Mesendoderm (in vitro differentiated cells): ENCODE data around the gene NEDD4L.

Experiments used
- DNase-seq: peaks from one replicate; pipeline ENCODE4 v3.0.0; 2013
- H2AK5ac ChIP-seq: 2 replicates; pipeline ENCODE4 v1.6.1; 2013; ENCODE audit warnings: low read length, inconsistent platforms
- H2BK120ac ChIP-seq: 2 replicates; pipeline ENCODE4 v1.6.1; 2013; ENCODE audit warnings: low read depth, mild to moderate bottlenecking, low read length, moderate library complexity, mixed read lengths
- H2BK15ac ChIP-seq: replicated peaks from 2 replicates; pipeline ENCODE4 v1.6.1; 2013; ENCODE audit warnings: low read depth, mild to moderate bottlenecking, moderate library complexity
- H2BK5ac ChIP-seq: 2 replicates; pipeline ENCODE4 v1.6.1; 2013; ENCODE audit warnings: low read length, inconsistent platforms
- H3K18ac ChIP-seq: 2 replicates; pipeline ENCODE4 v1.6.1; 2013; ENCODE audit warnings: mild to moderate bottlenecking, low read length, mixed read lengths
- H3K23ac ChIP-seq: one replicate; pipeline ENCODE4 v1.6.1; 2013; ENCODE audit warnings: low read length
- H3K27ac ChIP-seq: 2 replicates; pipeline ENCODE4 v1.5.1; 2013; ENCODE audit warnings: low read depth, mild to moderate bottlenecking, inconsistent platforms, low read length, moderate library complexity
- H3K27me3 ChIP-seq: 2 replicates; pipeline ENCODE4 v1.6.1; 2013; ENCODE audit warnings: low read length, control low read depth, mild to moderate bottlenecking, inconsistent platforms; ENCODE audit not compliant: insufficient read depth, poor library complexity
- H3K36me3 ChIP-seq: 2 replicates; pipeline ENCODE4 v1.6.1; 2013; ENCODE audit warnings: low read length, inconsistent platforms; ENCODE audit not compliant: control insufficient read depth, insufficient read depth
- H3K4ac ChIP-seq: one replicate; pipeline ENCODE4 v1.6.1; 2013; ENCODE audit warnings: low read depth, mild to moderate bottlenecking, low read length, moderate library complexity
- H3K4me1 ChIP-seq: 2 replicates; pipeline ENCODE4 v1.6.1; 2013; ENCODE audit warnings: low read depth, low read length, inconsistent platforms; ENCODE audit not compliant: control insufficient read depth
- H3K4me2 ChIP-seq: 2 replicates; pipeline ENCODE4 v1.6.1; 2013; ENCODE audit warnings: low read length
- H3K4me3 ChIP-seq: 2 replicates; pipeline ENCODE4 v1.5.1; 2013; ENCODE audit warnings: mild to moderate bottlenecking, low read length
- H3K56ac ChIP-seq: one replicate; pipeline ENCODE4 v1.6.1; 2013; ENCODE audit warnings: low read length
- H3K79me1 ChIP-seq: 2 replicates; pipeline ENCODE4 v1.6.1; 2013; ENCODE audit warnings: low read length, inconsistent platforms
- H3K79me2 ChIP-seq: 2 replicates; pipeline ENCODE4 v1.6.1; 2013; ENCODE audit warnings: mild to moderate bottlenecking, low read length; ENCODE audit not compliant: control insufficient read depth, insufficient read depth
- H3K9ac ChIP-seq: 2 replicates; pipeline ENCODE4 v1.6.1; 2013; ENCODE audit warnings: low read length, inconsistent platforms
- H4K5ac ChIP-seq: one replicate; pipeline ENCODE4 v1.6.1; 2013; ENCODE audit warnings: low read length
- H4K8ac ChIP-seq: one replicate; pipeline ENCODE4 v1.6.1; 2013; ENCODE audit warnings: low read depth, mild to moderate bottlenecking, control low read depth, low read length, moderate library complexity
- whole genome bisulfite sequencing: extraction: QIAGEN DNeasy Blood & Tissue Kit; methylation state at CpG from one replicate; pipeline ENCODE4 v1.1.7; 2013; ENCODE audit warnings: low lambda C conversion rate, missing lambda C conversion rate; ENCODE audit not compliant: insufficient coverage; ENCODE audit errors: extremely low coverage; 5-methylcytosine and 5-hydroxymethylcytosine counted together

NEDD4L gene

DNA sequence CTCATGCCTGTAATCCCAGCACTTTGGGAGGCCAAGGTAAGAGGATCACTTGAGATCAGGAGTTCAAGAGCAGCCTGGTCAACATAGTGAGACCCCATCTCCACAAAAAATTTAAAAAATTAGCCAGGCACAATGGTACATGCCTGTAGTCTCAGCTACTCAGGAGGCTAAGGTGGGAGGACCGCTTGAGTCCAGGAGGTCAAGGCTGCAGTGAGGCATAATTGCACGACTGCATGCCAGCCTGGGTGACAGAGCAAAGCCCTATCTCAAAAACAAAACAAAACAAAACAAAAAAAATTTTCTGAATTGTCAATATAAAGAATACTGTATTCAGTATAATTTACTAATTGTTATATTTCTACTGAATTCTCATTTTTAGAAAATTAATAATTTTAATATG lies 20.9 kb upstream of the NEDD4L start:
- Histone ChIP-seq H4K8ac (no peak overlapping the region), H3K4me2 (no peak overlapping the region), H3K27me3 (no peaks in the 10 kb centered on the region), H2BK5ac (no peak overlapping the region), H3K4me3 (no peak overlapping the region), H3K9ac (no peak overlapping the region), H3K4ac (no peak overlapping the region), H3K79me1 (no peaks in the 10 kb centered on the region), H4K5ac (no peak overlapping the region), H3K56ac (no peak overlapping the region), H3K23ac (no peak overlapping the region), H2BK15ac (no peak overlapping the region), H2BK120ac (no peak overlapping the region), H3K4me1 (no peaks in the 10 kb centered on the region), H3K18ac (no peak overlapping the region), H3K79me2 (no peaks in the 10 kb centered on the region), H3K36me3 (no peaks in the 10 kb centered on the region), H3K27ac (no peak overlapping the region), H2AK5ac (no peak overlapping the region)
- WGBS, result no CpG with 5 or more reads among the region's 2 CpGs
- no peak for DNase-seq

DNA sequence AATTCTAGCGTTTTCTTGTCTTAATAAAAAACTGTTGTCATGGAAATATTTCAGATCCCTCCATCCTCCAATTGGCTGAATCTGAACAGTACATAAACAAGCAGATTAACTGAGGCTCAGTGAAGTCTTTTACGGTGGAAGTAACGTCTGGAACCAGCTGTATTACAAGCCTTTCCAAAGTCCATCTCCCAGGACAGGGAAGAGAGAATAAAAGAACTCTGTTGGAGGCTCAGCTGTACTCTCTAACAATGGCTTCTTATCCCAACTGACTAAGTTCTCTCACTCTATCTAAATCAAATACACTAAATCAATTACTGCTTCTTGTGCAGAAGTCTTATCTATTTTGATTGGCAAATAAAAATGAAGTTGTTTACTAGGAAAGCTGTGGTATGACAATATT lies 19.9 kb upstream of the NEDD4L start:
- no peaks in the 10 kb centered on the region for H3K79me1 ChIP-seq
- no CpG with 5 or more reads among the region's 3 CpGs for WGBS

DNA sequence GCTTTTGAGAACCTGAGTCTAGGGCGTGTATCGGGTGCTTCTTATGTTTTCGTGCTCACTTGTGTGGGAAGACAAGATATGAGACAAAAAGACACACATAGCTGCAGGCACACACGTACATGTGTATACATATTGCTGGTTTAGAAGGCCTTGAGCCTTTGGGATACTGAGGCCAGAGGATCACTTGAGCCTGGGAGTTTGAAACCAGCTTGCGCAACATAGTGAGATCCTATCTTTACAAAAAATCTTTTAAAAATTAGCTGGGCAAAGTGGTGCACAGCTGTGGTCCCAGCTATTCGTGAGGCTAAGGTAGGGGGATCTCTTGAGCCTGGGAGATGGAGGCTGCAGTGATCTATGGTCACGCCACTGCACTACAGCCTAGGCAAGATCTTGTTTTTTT lies 18.8 kb upstream of the NEDD4L start:
- Histone ChIP-seq H3K36me3 (no peaks in the 10 kb centered on the region), H3K23ac (no peak overlapping the region), H2AK5ac (no peak overlapping the region), H3K79me1 (no peaks in the 10 kb centered on the region), H3K4ac (no peak overlapping the region), H2BK5ac (no peak overlapping the region), H4K8ac (no peak overlapping the region), H3K79me2 (no peaks in the 10 kb centered on the region), H3K27me3 (no peaks in the 10 kb centered on the region), H3K27ac (no peak overlapping the region), H3K4me1 (no peaks in the 10 kb centered on the region), H2BK120ac (no peak overlapping the region), H2BK15ac (no peak overlapping the region), H4K5ac (no peak overlapping the region), H3K4me2 (no peak overlapping the region), H3K56ac (no peak overlapping the region), H3K4me3 (no peak overlapping the region), H3K9ac (no peak overlapping the region), H3K18ac (no peak overlapping the region)
- no peak for DNase-seq
- no CpG with 5 or more reads among the region's 7 CpGs for WGBS

More for the DNA sequence above, 19.9 kb upstream of the NEDD4L start:
- H2BK5ac ChIP-seq, result no peak overlapping the region
- H3K79me2 ChIP-seq, result no peaks in the 10 kb centered on the region
- H2BK120ac ChIP-seq, result no peak overlapping the region
- H3K27me3 ChIP-seq, result no peaks in the 10 kb centered on the region
- H3K4me3 ChIP-seq, result no peak overlapping the region
- no peak overlapping the region for H3K23ac ChIP-seq
- DNase-seq, result no peak
- no peak overlapping the region for H3K9ac ChIP-seq
- no peak overlapping the region for H3K27ac ChIP-seq
- H3K36me3 ChIP-seq, result no peaks in the 10 kb centered on the region
- no peak overlapping the region for H2BK15ac ChIP-seq
- no peak overlapping the region for H3K56ac ChIP-seq
- no peak overlapping the region for H3K4me2 ChIP-seq
- no peak overlapping the region for H4K8ac ChIP-seq
- H3K4ac ChIP-seq, result no peak overlapping the region
- H3K18ac ChIP-seq, result no peak overlapping the region
- no peaks in the 10 kb centered on the region for H3K4me1 ChIP-seq
- no peak overlapping the region for H2AK5ac ChIP-seq
- no peak overlapping the region for H4K5ac ChIP-seq

DNA sequence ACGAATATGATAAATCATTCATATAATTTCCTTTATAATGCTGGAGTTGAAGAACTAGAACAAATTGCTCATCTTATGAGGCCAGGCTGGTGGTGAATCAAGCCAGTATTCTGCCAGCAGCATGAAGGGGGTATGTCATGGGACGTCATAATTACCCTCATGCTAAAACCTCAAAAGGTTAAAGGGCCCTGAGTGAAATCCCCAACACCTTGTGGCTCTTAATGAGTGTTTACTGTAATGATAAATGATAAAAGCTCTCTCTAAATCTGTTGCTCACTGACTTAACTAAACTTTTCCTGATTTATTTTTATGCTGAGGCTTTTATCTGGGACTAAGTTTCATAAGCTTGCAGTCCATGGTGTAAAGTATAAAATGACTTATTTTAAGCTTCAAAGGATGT lies 18.3 kb upstream of the NEDD4L start:
- H3K4me1 ChIP-seq, result no peaks in the 10 kb centered on the region
- H2BK15ac ChIP-seq, result no peak overlapping the region
- no peak overlapping the region for H4K5ac ChIP-seq
- H2BK5ac ChIP-seq, result no peak overlapping the region
- H3K27ac ChIP-seq, result no peak overlapping the region
- no peak for DNase-seq
- H3K23ac ChIP-seq, result no peak overlapping the region
- no peaks in the 10 kb centered on the region for H3K36me3 ChIP-seq
- no peak overlapping the region for H3K9ac ChIP-seq
- no peak overlapping the region for H3K18ac ChIP-seq
- H3K4me3 ChIP-seq, result no peak overlapping the region
- H2AK5ac ChIP-seq, result no peak overlapping the region
- H3K79me1 ChIP-seq, result no peaks in the 10 kb centered on the region
- no peak overlapping the region for H2BK120ac ChIP-seq
- H3K79me2 ChIP-seq, result no peaks in the 10 kb centered on the region
- no peak overlapping the region for H3K4me2 ChIP-seq
- no CpG with 5 or more reads among the region's 2 CpGs for WGBS
- H3K56ac ChIP-seq, result no peak overlapping the region
- no peaks in the 10 kb centered on the region for H3K27me3 ChIP-seq
- no peak overlapping the region for H3K4ac ChIP-seq
- H4K8ac ChIP-seq, result no peak overlapping the region

DNA sequence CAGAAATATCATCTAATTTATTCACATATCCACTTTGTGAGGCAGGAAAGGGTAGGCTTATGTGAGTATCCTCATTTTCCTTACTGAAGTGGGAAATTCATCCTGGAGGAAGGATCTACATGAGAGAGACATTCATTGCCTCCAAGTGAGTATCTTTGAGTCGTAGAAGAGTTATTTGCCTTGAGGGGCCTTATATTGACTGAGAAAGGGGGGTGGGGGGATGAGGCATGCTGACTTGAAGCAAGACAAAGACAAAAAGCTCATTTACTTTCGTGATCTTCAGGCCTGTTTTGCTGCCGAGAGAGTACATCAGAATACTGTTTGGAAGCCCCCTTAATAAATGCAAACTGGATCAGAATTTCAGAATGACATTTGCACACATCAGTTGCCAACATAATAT lies 17.6 kb upstream of the NEDD4L start:
- peak; percentile 67 for DNase-seq
- H4K5ac ChIP-seq, result no peak overlapping the region

DNA sequence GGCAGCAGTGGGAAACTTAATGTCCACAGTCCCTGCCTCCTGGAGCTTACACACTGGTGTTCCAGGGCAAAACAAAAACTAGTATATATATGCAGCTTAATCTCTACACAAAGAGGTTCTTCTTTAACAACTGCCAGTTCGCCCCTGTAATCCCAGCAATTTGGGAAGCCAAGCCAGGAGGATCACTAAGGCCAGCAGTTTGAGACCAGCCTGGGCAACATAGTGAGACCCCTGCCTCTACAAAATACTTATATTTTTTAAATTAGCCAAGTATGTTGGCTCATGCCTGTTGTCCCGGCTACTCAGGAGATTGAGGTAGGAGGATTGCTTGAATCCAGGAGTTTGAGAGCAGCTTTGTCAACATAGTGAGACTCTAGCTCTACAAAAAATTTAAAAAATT lies 17.2 kb upstream of the NEDD4L start:
- Histone ChIP-seq H3K4ac (no peak overlapping the region), H3K4me3 (no peak overlapping the region), H3K79me1 (no peaks in the 10 kb centered on the region), H3K4me2 (no peak overlapping the region), H4K5ac (no peak overlapping the region), H2BK120ac (no peak overlapping the region), H3K79me2 (no peaks in the 10 kb centered on the region), H3K9ac (no peak overlapping the region), H3K4me1 (no peaks in the 10 kb centered on the region), H3K36me3 (no peaks in the 10 kb centered on the region), H2BK15ac (no peak overlapping the region), H2BK5ac (no peak overlapping the region), H3K23ac (no peak overlapping the region), H3K27me3 (no peaks in the 10 kb centered on the region), H3K18ac (no peak overlapping the region), H3K27ac (no peak overlapping the region), H2AK5ac (no peak overlapping the region), H4K8ac (no peak overlapping the region), H3K56ac (no peak overlapping the region)
- no CpG with 5 or more reads among the region's 2 CpGs for WGBS
- DNase-seq, result no peak

More for the DNA sequence above, 17.6 kb upstream of the NEDD4L start:
- Histone ChIP-seq H3K4ac (no peak overlapping the region), H2BK15ac (no peak overlapping the region), H3K79me1 (no peaks in the 10 kb centered on the region), H3K4me2 (no peak overlapping the region), H3K4me3 (no peak overlapping the region), H2AK5ac (no peak overlapping the region), H2BK120ac (no peak overlapping the region), H3K27ac (no peak overlapping the region), H3K27me3 (no peaks in the 10 kb centered on the region), H2BK5ac (no peak overlapping the region), H3K36me3 (no peaks in the 10 kb centered on the region), H3K18ac (no peak overlapping the region), H3K56ac (peak overlapping the region; percentile 12), H4K8ac (no peak overlapping the region), H3K79me2 (no peaks in the 10 kb centered on the region), H3K4me1 (no peaks in the 10 kb centered on the region), H3K9ac (no peak overlapping the region), H3K23ac (no peak overlapping the region)
- no CpG with 5 or more reads among the region's 3 CpGs for WGBS
